Measurements from ENCODE around the gene CNR2. TPM values are rescaled to one million over a fixed set of nuclear protein-coding genes. Genes with fewer than 3 reads are reported as not detected.
A peak's percentile ranks its signal among the peaks of the same experiment; 100 is the strongest.

The CNR2 gene
- polyA plus RNA-seq, 3 donors = 0.03 to 0.12 (median 0.11) TPM

DNA sequence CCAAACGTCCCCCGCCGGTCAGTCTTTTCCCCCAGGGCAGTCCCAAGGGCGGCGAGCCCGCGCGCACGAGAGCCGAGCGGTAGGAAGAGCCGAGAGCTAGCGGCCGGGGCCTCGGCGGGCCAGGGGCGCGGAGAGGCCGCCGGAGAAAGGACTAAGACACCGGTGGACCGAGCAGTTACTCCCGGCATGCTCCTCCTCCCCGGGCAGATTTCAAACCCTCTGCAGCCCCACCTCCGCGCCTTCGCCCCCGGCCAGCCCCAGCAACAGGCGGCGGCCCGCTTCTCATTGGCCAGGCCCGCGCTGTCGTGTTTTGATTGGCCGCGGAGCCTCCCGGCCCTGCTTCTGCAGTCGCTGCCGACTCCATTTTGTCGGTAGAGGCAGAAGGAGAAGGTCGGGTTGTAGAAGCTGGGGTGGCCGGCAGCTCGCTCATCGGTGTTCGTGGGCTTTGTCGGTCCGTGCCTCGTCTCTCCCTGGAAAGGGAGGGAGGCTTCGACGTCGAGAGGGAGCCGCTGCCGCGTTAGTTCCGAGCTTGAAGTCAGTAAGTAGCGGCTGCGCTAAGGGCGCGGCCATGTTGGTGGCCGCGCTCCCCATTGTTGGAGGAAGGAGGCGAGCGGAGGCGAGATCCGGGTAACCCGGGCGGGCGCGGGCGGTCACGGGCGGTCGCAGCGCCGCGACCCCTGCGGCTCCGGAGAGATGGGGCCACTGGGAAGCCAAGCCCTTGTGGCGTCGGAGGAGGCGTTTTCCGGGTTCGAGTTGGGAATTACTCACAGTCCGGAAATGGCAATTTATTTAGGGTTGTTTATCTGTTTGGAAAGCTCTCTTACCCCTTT, 46.5 kb upstream of the CNR2 start, which contains the start of gene PNRC2:
Gene PNRC2 (plus strand): TSS at position 368 of the 830 bp plus-strand sequence. CDS start 1,630 bp downstream, outside the sequence.
- Mint-ChIP-seq H3K36me3 (peaks cover 20 to 25% of the 10 kb centered on the region in 2 donors), H3K27ac (peak within 1 kb of the TSS; percentile 99 to 100 (median 99)), H3K4me1 (peaks cover 54% of the 10 kb centered on the region), H3K27me3 (ENCODE audit: low read depth in 3 of 3) (no peaks in the 10 kb centered on the region), H3K9me3 (peaks cover 0 to under 1% (median 0%) of the 10 kb centered on the region in 7 donors), H3K4me3 (peak within 1 kb of the TSS; percentile 83 to 99)
- TF ChIP-seq, protein P1, sequence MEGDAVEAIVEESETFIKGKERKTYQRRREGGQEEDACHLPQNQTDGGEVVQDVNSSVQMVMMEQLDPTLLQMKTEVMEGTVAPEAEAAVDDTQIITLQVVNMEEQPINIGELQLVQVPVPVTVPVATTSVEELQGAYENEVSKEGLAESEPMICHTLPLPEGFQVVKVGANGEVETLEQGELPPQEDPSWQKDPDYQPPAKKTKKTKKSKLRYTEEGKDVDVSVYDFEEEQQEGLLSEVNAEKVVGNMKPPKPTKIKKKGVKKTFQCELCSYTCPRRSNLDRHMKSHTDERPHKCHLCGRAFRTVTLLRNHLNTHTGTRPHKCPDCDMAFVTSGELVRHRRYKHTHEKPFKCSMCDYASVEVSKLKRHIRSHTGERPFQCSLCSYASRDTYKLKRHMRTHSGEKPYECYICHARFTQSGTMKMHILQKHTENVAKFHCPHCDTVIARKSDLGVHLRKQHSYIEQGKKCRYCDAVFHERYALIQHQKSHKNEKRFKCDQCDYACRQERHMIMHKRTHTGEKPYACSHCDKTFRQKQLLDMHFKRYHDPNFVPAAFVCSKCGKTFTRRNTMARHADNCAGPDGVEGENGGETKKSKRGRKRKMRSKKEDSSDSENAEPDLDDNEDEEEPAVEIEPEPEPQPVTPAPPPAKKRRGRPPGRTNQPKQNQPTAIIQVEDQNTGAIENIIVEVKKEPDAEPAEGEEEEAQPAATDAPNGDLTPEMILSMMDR (IDR thresholded peaks at IDR 0.05) = no peak
- Histone ChIP-seq H3K4me3 (replicated peaks in 1 of 3; ENCODE audit: low read depth in 2 of 3, low read length in 3 of 3) (peak within 1 kb of the TSS; percentile 86 to 99 (median 91)), H3K36me3 (replicated peaks in 1 of 2; ENCODE audit: control insufficient read depth in 1 of 2, insufficient read depth in 2 of 2, low read length in 2 of 2) (peaks cover 17 to 29% of the 10 kb centered on the region in 2 donors), H3K79me2 (ENCODE audit: insufficient read depth, low read length) (peaks cover 41% of the 10 kb centered on the region), H3K9me3 (replicated peaks in 1 of 2; ENCODE audit: control insufficient read depth in 1 of 2, insufficient read depth in 1 of 2, low read length in 2 of 2) (no peaks in the 10 kb centered on the region), H2AFZ (ENCODE audit: insufficient read depth, low read depth, low read length, poor library complexity, severe bottlenecking) (peak within 1 kb of the TSS; percentile 88), H3K4me1 (ENCODE audit: control insufficient read depth in 1 of 2, insufficient read depth in 2 of 2, low read length in 2 of 2) (peaks cover 42 to 60% of the 10 kb centered on the region in 2 donors), H3K27me3 (ENCODE audit: control insufficient read depth in 2 of 2, insufficient read depth in 2 of 2, low read length in 2 of 2) (no peaks in the 10 kb centered on the region), H3K27ac (ENCODE audit: low read depth in 1 of 2, low read length in 2 of 2) (peak within 1 kb of the TSS; percentile 96 to 100), H3K9ac (ENCODE audit: insufficient read depth, low read length, poor library complexity, severe bottlenecking) (peak within 1 kb of the TSS; percentile 100), H3K4me2 (replicated peaks; ENCODE audit: extremely low read depth, low read length, poor library complexity, severe bottlenecking) (peak within 1 kb of the TSS; percentile 98), H4K20me1 (ENCODE audit: insufficient read depth, low read length) (peaks cover 14% of the 10 kb centered on the region)
- under 1% methylated on average over 76 of the region's 84 CpGs for WGBS (ENCODE audit: insufficient coverage)
- peak; percentile 93 to 95 (median 94) for DNase-seq
- intact Hi-C loops (cut with micrococcal nuclease) = loop anchor here in 1 of 2 donors (5.0 kb wide), 1 partner anchor 42 kb away; no protein-coding TSS in a partner anchor

DNA sequence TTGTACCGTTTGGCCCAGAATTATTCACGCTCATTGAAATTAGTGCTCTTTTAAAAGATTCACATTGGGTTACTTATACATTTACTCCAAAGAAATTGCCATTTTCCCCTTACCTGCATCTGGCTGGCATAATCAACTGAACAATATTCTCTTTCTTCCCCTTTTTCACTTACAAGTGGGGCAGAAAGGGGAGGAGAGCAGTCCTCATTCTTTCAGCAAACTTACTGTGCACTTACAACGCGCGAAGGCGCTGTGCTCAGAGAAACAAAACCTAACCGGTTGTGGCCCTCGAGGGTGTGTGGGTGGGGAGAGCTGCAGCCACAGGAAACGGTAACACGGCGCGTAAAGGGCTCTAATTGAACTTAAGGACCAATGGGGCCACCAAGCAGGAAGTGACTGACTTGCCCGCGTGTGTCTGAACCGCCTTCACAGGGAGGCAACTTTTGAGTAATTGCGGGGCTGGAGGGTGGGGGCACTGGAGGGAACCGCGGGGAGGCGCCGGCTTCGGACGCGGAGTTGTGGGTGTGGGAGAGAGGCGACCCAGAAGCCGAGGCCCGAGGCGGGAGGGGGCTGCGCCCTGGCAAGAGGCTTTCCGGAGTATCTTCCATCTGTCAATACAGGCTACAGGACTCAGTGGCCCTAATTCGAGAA, 45.8 kb upstream of the CNR2 start:
- Histone ChIP-seq H4K20me1 (ENCODE audit: insufficient read depth, low read length) (peaks cover 7% of the 10 kb centered on the region), H2AFZ (ENCODE audit: insufficient read depth, low read depth, low read length, poor library complexity, severe bottlenecking) (peak overlapping the region; percentile 88), H3K9ac (ENCODE audit: insufficient read depth, low read length, poor library complexity, severe bottlenecking) (peak overlapping the region; percentile 100), H3K79me2 (ENCODE audit: insufficient read depth, low read length) (peaks cover 35% of the 10 kb centered on the region), H3K27ac (ENCODE audit: low read depth in 1 of 2, low read length in 2 of 2) (peak overlapping the region; percentile 96 to 100), H3K4me3 (replicated peaks in 1 of 3; ENCODE audit: low read depth in 2 of 3, low read length in 3 of 3) (peak overlapping the region; percentile 86 to 99 (median 91)), H3K27me3 (ENCODE audit: control insufficient read depth in 2 of 2, insufficient read depth in 2 of 2, low read length in 2 of 2) (no peaks in the 10 kb centered on the region), H3K9me3 (replicated peaks in 1 of 2; ENCODE audit: control insufficient read depth in 1 of 2, insufficient read depth in 1 of 2, low read length in 2 of 2) (no peaks in the 10 kb centered on the region), H3K36me3 (replicated peaks in 1 of 2; ENCODE audit: control insufficient read depth in 1 of 2, insufficient read depth in 2 of 2, low read length in 2 of 2) (peaks cover 12 to 23% of the 10 kb centered on the region in 2 donors), H3K4me1 (ENCODE audit: control insufficient read depth in 1 of 2, insufficient read depth in 2 of 2, low read length in 2 of 2) (peaks cover 39 to 58% of the 10 kb centered on the region in 2 donors), H3K4me2 (replicated peaks; ENCODE audit: extremely low read depth, low read length, poor library complexity, severe bottlenecking) (peak overlapping the region; percentile 98)
- peak; percentile 95 to 96 (median 95) for DNase-seq
- TF ChIP-seq, protein P1 (IDR thresholded peaks at IDR 0.05) = no peak
- Mint-ChIP-seq H3K9me3 (peaks cover 0 to 2% (median 0%) of the 10 kb centered on the region in 7 donors), H3K36me3 (peaks cover 17 to 21% of the 10 kb centered on the region in 2 donors), H3K27ac (peak overlapping the region; percentile 99 to 100 (median 99)), H3K4me3 (peak overlapping the region; percentile 83 to 99), H3K4me1 (peaks cover 53% of the 10 kb centered on the region), H3K27me3 (ENCODE audit: low read depth in 3 of 3) (no peaks in the 10 kb centered on the region)
- under 1% methylated on average over 16 of the region's 30 CpGs for WGBS (ENCODE audit: insufficient coverage)
- intact Hi-C loops (cut with micrococcal nuclease) = loop anchor here in 1 of 2 donors (5.0 kb wide), 1 partner anchor 42 kb away; no protein-coding TSS in a partner anchor
